GM18508 (cell line): ENCODE measurements around the gene ADGB.
"Not testable (repeated sequence)": the region's sequence is repeated elsewhere in the genome, so short reads cannot be mapped to it uniquely, and the experiment has no call there.

ENCODE experiments used
- ATAC-seq: cut with Tn5 transposase; IDR thresholded peaks from one replicate; pipeline ENCODE4 v1.9.1; 2021; ENCODE audit warnings: moderate number of reproducible peaks; ENCODE audit not compliant: insufficient read depth, unreplicated experiment

The ADGB gene

GRCh38 chr6:146598772-146599405 is at the start of gene ADGB:
Gene ADGB, plus strand, starts transcription at chr6:146598972. Its CDS starts 69 bp downstream, at chr6:146599041.
- no peak for ATAC-seq

- ATAC-seq: no peak
Observed at GRCh38 chr6:146550911-146551310, 47.9 kb upstream of the ADGB start.

GRCh38 chr6:146551545-146551944 is 47.2 kb upstream of the ADGB start:
- no peak for ATAC-seq

DNA sequence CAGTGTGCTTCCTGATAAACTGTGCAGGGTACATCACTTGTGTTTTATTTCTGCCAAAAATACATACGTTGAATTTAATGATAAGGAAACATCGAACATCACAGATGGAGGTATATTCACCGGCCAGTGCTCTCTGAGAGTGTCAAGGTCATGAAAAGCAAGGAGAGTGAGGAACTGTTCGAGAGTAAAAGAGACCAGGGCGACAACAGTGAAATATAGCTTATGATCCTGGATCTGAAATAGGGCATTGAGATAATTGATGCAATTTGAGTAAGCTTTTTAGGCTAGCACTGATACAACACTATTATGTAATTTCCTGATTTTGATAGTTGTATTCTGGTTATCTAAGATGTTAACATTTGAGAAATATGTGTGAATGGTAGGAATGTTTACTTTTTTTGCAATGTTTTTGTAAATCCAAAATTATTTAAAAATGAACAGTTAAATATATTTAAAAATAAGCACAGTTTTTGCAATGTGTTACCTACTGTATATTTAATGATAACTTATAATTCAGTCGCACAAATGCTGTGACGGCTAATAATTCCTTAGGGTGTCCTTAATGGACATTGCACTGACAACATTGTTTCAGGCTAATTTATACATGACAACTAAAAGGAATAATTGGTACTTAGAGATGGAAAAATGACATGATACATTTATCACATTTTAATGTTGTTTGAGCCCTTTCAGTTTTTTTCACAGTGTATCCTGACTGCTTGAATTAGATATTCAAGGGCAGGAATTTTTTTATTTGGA is 45.2 kb upstream of the ADGB start:
- ATAC-seq: no peak

- ATAC-seq: no peak
Observed at GRCh38 chr6:146560607-146561006, 38.2 kb upstream of the ADGB start.

DNA sequence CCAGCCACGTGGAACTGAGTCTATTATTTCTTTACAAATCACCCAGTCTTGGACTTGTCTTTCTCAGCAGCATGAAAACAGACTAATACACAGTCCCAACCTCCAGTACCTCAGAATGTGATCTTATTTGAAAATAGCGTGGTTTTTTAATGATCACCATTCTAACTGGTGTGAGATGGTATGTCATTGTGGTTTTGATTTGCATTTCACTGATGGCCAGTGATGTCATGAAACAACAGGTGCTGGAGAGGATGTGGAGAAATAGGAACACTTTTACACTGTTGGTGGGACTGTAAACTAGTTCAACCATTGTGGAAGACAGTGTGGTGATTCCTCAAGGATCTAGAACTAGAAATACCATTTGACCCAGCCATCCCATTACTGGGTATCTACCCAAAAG is 32.1 kb upstream of the ADGB start:
- ATAC-seq: not testable (repeated sequence)

- ATAC-seq: not testable (repeated sequence)
Observed at GRCh38 chr6:146568619-146569018, 30.2 kb upstream of the ADGB start.

GRCh38 chr6:146574211-146574610 is 24.6 kb upstream of the ADGB start:
- no peak for ATAC-seq

DNA sequence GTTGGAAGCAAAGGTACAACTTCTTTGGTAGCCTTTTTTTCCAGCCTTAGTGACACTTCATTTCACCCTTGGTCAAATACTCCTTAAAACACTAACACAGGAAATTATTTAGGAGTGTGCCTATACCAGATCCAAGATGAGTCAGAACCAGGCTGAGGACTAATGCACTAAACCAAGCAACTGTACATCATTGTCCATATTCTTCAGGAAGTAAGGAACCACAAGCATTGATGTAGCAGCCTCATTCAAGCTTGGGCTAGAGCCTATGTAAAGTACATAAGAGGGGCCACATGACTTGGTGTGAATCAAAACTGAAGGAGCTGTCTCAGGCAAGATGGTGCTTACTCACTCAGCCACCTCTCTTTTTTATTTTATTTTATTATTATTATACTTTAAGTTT is 20.7 kb upstream of the ADGB start:
- no peak for ATAC-seq

DNA sequence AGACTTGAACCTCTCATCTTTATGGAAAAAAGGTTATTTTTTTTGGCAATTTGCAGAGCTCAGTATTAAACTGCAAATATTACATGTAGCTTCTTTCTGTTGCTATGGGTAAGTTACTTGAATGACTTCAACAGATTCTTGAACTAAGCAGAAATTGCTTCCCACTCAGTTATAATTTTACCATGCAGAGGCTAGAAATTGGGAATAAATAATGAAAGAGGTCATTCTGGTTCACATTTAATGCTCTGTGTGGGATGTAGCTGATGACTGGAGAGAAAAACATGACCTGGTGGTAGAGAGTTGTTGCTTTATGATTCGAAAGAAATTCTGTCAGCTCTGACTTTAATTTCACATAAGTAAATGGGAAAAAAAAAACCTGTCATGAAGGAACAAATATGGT is 16.8 kb upstream of the ADGB start:
- no peak for ATAC-seq

- ATAC-seq: no peak
Observed at GRCh38 chr6:146582857-146583256, 15.9 kb upstream of the ADGB start.

GRCh38 chr6:146583966-146584365 is 14.8 kb upstream of the ADGB start:
- ATAC-seq: no peak

- ATAC-seq: no peak
Observed at GRCh38 chr6:146587459-146587858, 11.3 kb upstream of the ADGB start.

GRCh38 chr6:146590492-146590891 is 8.3 kb upstream of the ADGB start:
- no peak for ATAC-seq

GRCh38 chr6:146592451-146592850 is 6.3 kb upstream of the ADGB start:
- ATAC-seq: no peak

- no peak for ATAC-seq
Observed at GRCh38 chr6:146593986-146594385, 4.8 kb upstream of the ADGB start.

DNA sequence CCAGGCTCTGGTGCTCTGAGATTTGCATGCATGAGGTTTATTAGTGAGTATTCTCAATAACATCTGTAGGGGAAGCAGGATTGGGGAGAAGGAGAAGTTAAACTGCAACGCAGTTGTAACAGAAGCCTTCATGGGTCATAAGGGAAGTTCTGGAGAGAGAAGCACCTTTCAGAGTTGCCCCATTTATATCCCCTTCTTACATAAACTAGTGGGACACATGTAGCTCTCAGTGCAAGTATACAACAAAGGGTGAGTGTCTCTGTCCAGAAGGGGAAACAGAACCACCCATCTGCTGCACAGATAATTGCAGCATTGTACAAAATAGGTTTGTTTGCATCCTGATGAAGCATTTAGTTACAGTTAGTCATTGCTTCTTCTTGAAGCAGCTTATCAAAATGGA is 4.3 kb upstream of the ADGB start:
- ATAC-seq: no peak

DNA sequence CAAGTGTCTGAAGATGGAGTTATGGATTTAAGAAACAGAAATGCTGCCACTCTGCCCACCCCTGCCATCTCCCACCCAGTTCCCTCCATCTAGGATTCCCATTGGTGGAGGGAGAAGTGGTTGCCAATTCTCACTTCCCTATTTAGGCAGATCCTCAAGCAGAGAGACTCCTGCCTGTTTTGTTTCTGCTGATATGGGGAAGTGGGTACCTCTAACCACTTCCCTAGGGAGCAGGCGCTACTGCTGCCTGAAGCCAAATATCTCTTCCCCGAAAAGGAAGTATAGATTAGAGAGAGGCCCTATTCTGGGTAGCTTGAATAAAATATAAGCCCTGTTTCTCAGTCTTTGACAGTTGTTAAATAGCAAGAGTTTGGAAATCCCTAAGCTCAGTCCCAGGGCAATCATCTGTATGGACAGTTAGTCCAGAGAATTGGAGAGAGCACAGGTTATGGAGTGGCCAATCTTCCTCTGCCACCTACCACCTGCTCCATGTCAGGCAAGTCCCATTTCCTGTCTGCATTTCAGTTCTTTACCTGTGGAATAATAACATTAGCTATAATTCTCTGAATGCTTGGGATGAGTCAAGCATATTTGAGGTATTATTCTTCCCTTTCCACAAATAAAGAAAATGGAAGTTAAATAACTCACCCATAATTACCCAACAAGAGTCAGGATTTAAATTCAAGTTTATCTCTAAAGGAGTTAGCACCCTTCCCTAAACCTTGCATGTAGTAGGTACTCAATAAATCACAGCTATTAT is 2.6 kb upstream of the ADGB start:
- no peak for ATAC-seq

DNA sequence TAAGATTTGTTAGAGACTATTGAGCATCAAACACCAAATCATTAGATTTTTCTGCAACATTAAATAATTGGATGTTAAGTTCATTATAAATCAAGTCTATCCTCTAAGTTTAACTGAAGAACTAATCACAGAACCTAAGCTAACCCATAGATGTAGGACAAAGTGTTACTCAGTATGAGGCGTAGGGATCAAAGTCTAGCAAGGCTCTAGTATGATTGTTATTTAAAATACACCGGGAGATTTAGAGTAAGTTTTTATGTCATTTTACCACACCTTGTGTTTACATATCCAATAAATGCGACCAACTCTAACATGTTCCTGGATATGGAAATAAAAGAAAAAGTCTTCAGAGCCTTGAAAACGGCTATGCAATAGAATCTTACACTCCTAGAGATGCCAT is 2.6 kb downstream of the ADGB start:
- no peak for ATAC-seq

- no peak for ATAC-seq
Observed at GRCh38 chr6:146602526-146602925, 3.8 kb downstream of the ADGB start.

DNA sequence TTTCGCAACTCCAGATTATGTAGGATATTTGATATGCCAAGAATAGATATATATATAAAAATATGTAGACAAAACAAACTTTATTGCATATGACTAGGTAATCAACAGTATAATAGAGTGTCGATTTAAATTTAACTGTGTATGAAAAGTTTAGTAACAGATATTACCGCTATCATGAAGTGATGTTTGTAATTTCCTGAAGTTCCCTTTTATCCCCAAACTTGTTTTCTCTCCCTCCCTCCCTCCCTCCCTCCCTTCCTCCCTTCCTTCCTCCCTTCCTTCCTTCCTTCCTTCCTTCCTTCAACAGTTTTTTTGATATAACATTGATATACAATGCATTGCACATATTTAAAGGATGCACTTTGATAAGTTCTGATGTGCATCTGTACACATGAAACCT is 15.2 kb downstream of the ADGB start:
- ATAC-seq: no peak
